ENCODE measurements around the gene PRR35. TPM values are rescaled to one million over a fixed set of nuclear protein-coding genes. Genes with fewer than 3 reads are reported as not detected.

Gene PRR35
- total RNA-seq, 2 experiments from 2014 or later: not detected

GRCh38 chr16:525520-526180 is 34.5 kb upstream of the PRR35 start:
- no peak for TF ChIP-seq CTCF (IDR thresholded peaks at IDR 0.05)
- Mint-ChIP-seq H3K4me1 (ENCODE audit: low read depth) (peaks cover 25% of the 10 kb centered on the region), H3K27ac (peak overlapping the region; percentile 80), H3K9me3 (no peaks in the 10 kb centered on the region), H3K27me3 (no peaks in the 10 kb centered on the region), H3K4me3 (peak overlapping the region; percentile 70), H3K36me3 (ENCODE audit: low read depth) (no peaks in the 10 kb centered on the region)
- ChIA-PET CTCF (no interaction called here), POLR2A (interaction anchor here (0.9 kb wide), 1 partner anchor 65 kb away, joined by 3 read pairs; no protein-coding TSS in a partner anchor)
- Histone ChIP-seq H3K4me1 (ENCODE audit: insufficient read depth, low read length) (peaks cover 46% of the 10 kb centered on the region), H3K27me3 (ENCODE audit: control insufficient read depth in 1 of 2, insufficient read depth in 2 of 2, low read length in 2 of 2) (no peaks in the 10 kb centered on the region), H3K9me3 (ENCODE audit: control insufficient read depth in 1 of 2, insufficient read depth in 1 of 2, low read length in 2 of 2) (no peaks in the 10 kb centered on the region), H3K4me3 (ENCODE audit: low read length) (no peak overlapping the region), H3K27ac (ENCODE audit: low read depth in 1 of 2, low read length in 2 of 2) (no peak overlapping the region), H3K36me3 (ENCODE audit: insufficient read depth, low read length) (no peaks in the 10 kb centered on the region)
- ATAC-seq (ENCODE audit: poor library complexity): no peak
- intact Hi-C loops (cut with DNase I, micrococcal nuclease): loop anchor here (5.0 kb wide), 4 partner anchors 87 to 298 kb away; partner anchors contain the start of genes LUC7L (in 1 of the 2), PGAP6 (in 1 of the 2) and RAB11FIP3 (in 1 of the 2)
- DNase-seq: peak in 11 of 14 experiments; percentile 26 to 69 (median 46)

GRCh38 chr16:526181-527014 is 33.8 kb upstream of the PRR35 start:
- no peak for TF ChIP-seq CTCF (IDR thresholded peaks at IDR 0.05)
- H3K4me3 ChIP-seq (ENCODE audit: low read length): peak overlapping the region; percentile 78
- Mint-ChIP-seq H3K27ac (peak overlapping the region; percentile 80), H3K36me3 (ENCODE audit: low read depth) (no peaks in the 10 kb centered on the region), H3K4me1 (ENCODE audit: low read depth) (peaks cover 25% of the 10 kb centered on the region), H3K27me3 (no peaks in the 10 kb centered on the region), H3K9me3 (no peaks in the 10 kb centered on the region), H3K4me3 (peak overlapping the region; percentile 87)
- POLR2A ChIA-PET: interaction anchor here (0.6 to 1.2 kb wide), 7 partner anchors 44 to 262 kb away, joined by 3 to 11 read pairs (median 4); partner anchors contain the start of genes CHTF18, METTL26, PIGQ and RPUSD1
- no peaks in the 10 kb centered on the region for H3K27me3 ChIP-seq (ENCODE audit: control insufficient read depth in 1 of 2, insufficient read depth in 2 of 2, low read length in 2 of 2)
- peak in 1 of 14 experiments; percentile 12 for DNase-seq
- ATAC-seq (ENCODE audit: poor library complexity): no peak
- intact Hi-C loops (cut with DNase I, micrococcal nuclease): loop anchor here (1.0 to 5.0 kb wide), 7 partner anchors 43 to 299 kb away; partner anchors contain the start of genes LUC7L (in 1 of the 2), METTL26 (in 1 of the 2), PGAP6 (in 1 of the 2) and PIGQ (in 1 of the 2)
- H3K36me3 ChIP-seq (ENCODE audit: insufficient read depth, low read length): no peaks in the 10 kb centered on the region
- H3K9me3 ChIP-seq (ENCODE audit: control insufficient read depth in 1 of 2, insufficient read depth in 1 of 2, low read length in 2 of 2): no peaks in the 10 kb centered on the region
- CTCF ChIA-PET: no interaction called here
- H3K27ac ChIP-seq (ENCODE audit: low read depth in 1 of 2, low read length in 2 of 2): peak overlapping the region; percentile 73 to 80
- H3K4me1 ChIP-seq (ENCODE audit: insufficient read depth, low read length): peaks cover 48% of the 10 kb centered on the region

All from CD4-positive, alpha-beta T cell (primary cell).